Parathyroid adenoma (tissue), 2 donors: ENCODE measurements around the gene RYR1.

Experiments used
- H2AFZ ChIP-seq: fragments of 300-600 bp; sonication (generic); one replicate; pipeline ENCODE4 v1.7.0; 2017; ENCODE audit warnings: antibody characterized with exemption, mild to moderate bottlenecking
- H3K27ac ChIP-seq: fragments of 300-600 bp; sonication (generic); one replicate; pipeline ENCODE4 v1.7.0; 2017
- H3K27me3 ChIP-seq: fragments of 300-600 bp; sonication (generic); one replicate; pipeline ENCODE4 v1.7.0; 2017; ENCODE audit warnings: low read length; ENCODE audit not compliant: control insufficient read depth, insufficient read depth
- H3K36me3 ChIP-seq: fragments of 300-600 bp; sonication (generic); one replicate; pipeline ENCODE4 v1.7.0; 2017; ENCODE audit warnings: low read length; ENCODE audit not compliant: control insufficient read depth, insufficient read depth
- H3K4me1 ChIP-seq: fragments of 300-600 bp; sonication (generic); one replicate; pipeline ENCODE4 v1.7.0; 2017; ENCODE audit warnings: control low read depth
- H3K4me2 ChIP-seq: fragments of 300-600 bp; sonication (generic); one replicate; pipeline ENCODE4 v1.7.0; 2017; ENCODE audit warnings: low read length
- H3K4me3 ChIP-seq: fragments of 300-600 bp; sonication (generic); one replicate; pipeline ENCODE4 v1.7.0; 2017; ENCODE audit warnings: low read depth, low read length
- H3K79me2 ChIP-seq: fragments of 300-600 bp; sonication (generic); one replicate; pipeline ENCODE4 v1.7.0; 2017; ENCODE audit warnings: control low read depth
- H3K9ac ChIP-seq: fragments of 300-600 bp; sonication (generic); one replicate; pipeline ENCODE4 v1.7.0; 2017; ENCODE audit warnings: mild to moderate bottlenecking
- H3K9me3 ChIP-seq: fragments of 300-600 bp; sonication (generic); one replicate; pipeline ENCODE4 v1.7.0; 2017; ENCODE audit warnings: low read length; ENCODE audit not compliant: control insufficient read depth
- TF ChIP-seq, protein P1 (sequence below): fragments of 300-600 bp; sonication (generic); IDR thresholded peaks from one replicate; pipeline ENCODE4 v1.7.0; 2017; ENCODE audit warnings: antibody characterized with exemption, mild to moderate bottlenecking
- donor health status: primary hyperparathyroidism.

RYR1 gene

DNA sequence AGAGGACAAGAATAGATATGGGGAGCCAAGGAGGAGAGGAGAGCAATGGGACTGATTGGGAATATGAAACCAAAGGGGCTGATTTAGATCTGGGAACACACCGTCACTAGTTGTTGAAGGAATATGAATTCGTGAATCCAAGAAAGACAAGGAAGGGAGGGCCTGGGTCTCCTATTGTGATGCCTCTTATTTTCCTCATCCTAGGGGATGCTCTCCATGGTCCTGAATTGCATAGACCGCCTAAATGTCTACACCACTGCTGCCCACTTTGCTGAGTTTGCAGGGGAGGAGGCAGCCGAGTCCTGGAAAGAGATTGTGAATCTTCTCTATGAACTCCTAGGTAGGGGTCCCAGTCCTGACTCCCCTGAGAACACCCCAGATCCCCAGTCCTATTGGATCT lies 21.5 kb downstream of the RYR1 start:
- Histone ChIP-seq H3K4me1 (no peaks in the 10 kb centered on the region), H3K9ac (no peak overlapping the region), H3K4me2 (no peak overlapping the region), H3K27me3 (no peaks in the 10 kb centered on the region), H3K4me3 (no peak overlapping the region), H2AFZ (no peak overlapping the region), H3K36me3 (no peaks in the 10 kb centered on the region), H3K9me3 (no peaks in the 10 kb centered on the region), H3K79me2 (no peaks in the 10 kb centered on the region), H3K27ac (no peak overlapping the region)
- TF ChIP-seq, protein P1, sequence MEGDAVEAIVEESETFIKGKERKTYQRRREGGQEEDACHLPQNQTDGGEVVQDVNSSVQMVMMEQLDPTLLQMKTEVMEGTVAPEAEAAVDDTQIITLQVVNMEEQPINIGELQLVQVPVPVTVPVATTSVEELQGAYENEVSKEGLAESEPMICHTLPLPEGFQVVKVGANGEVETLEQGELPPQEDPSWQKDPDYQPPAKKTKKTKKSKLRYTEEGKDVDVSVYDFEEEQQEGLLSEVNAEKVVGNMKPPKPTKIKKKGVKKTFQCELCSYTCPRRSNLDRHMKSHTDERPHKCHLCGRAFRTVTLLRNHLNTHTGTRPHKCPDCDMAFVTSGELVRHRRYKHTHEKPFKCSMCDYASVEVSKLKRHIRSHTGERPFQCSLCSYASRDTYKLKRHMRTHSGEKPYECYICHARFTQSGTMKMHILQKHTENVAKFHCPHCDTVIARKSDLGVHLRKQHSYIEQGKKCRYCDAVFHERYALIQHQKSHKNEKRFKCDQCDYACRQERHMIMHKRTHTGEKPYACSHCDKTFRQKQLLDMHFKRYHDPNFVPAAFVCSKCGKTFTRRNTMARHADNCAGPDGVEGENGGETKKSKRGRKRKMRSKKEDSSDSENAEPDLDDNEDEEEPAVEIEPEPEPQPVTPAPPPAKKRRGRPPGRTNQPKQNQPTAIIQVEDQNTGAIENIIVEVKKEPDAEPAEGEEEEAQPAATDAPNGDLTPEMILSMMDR: no peak

DNA sequence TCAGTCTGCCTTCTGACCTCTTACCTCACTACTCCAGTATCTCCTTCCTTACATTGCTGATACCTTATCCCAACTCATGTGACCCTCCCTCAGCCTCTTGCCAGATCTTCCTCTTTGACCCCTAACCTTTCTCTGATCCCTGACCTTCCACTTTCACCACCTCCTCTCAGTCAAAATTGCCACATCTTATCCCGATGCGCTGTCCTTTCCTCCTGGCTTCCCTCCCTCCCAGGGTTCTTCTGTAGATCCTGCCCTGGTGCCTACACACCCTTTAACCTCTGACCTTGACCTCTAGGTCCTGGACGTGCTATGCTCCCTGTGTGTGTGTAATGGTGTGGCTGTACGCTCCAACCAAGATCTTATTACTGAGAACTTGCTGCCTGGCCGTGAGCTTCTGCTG lies 23.7 kb downstream of the RYR1 start:
- Histone ChIP-seq H3K27ac (no peak overlapping the region), H2AFZ (no peak overlapping the region), H3K36me3 (no peaks in the 10 kb centered on the region), H3K4me2 (no peak overlapping the region), H3K4me3 (no peak overlapping the region), H3K9ac (no peak overlapping the region), H3K9me3 (no peaks in the 10 kb centered on the region), H3K27me3 (no peaks in the 10 kb centered on the region), H3K4me1 (no peaks in the 10 kb centered on the region), H3K79me2 (no peaks in the 10 kb centered on the region)
- TF ChIP-seq, protein P1: no peak

DNA sequence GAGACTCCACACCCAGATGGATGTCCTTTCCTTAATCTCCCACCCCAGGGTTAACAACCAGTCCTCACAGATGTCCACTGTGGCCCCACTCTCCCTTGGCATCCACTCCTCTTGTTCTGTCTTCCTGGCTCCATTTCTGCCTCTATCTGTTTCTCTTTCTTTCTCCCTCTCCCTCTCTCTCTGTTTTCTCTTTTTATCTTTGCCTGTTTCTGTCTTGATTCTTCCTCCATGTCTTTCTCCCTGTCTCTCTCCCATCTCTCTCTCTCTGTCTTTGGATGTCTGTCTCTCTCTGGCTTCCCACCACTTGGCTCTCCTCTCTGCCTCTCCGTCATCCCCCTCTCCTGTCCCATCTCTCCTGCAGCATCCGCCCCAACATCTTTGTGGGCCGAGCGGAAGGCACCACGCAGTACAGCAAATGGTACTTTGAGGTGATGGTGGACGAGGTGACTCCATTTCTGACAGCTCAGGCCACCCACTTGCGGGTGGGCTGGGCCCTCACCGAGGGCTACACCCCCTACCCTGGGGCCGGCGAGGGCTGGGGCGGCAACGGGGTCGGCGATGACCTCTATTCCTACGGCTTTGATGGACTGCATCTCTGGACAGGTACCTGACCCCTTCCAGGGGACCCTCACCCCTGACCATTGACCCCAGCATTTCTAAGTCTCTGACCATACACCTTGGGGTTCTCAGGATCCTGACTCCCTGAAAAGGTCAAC lies 24.4 kb downstream of the RYR1 start:
- H3K4me2 ChIP-seq: no peak overlapping the region

DNA sequence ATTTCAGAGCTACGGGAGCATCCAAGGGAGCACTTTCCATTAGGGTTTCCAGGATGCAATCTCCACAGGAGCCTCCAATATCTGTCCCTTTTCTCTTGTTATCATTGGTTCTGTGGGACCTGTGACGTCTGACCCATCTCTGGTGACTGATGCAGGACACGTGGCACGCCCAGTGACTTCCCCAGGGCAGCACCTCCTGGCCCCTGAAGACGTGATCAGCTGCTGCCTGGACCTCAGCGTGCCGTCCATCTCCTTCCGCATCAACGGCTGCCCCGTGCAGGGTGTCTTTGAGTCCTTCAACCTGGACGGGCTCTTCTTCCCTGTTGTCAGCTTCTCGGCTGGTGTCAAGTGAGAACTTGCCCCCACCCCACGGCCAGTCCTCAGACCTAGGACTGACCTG lies 25.5 kb downstream of the RYR1 start:
- Histone ChIP-seq H3K27ac (no peak overlapping the region), H3K27me3 (no peaks in the 10 kb centered on the region), H3K9me3 (no peaks in the 10 kb centered on the region), H3K4me2 (no peak overlapping the region), H3K9ac (no peak overlapping the region), H3K4me3 (no peak overlapping the region), H2AFZ (no peak overlapping the region), H3K4me1 (no peaks in the 10 kb centered on the region), H3K79me2 (no peaks in the 10 kb centered on the region), H3K36me3 (no peaks in the 10 kb centered on the region)
- TF ChIP-seq, protein P1: no peak

More for the DNA sequence above, 24.4 kb downstream of the RYR1 start:
- Histone ChIP-seq H3K27ac (no peak overlapping the region), H3K4me3 (no peak overlapping the region), H2AFZ (no peak overlapping the region), H3K4me1 (no peaks in the 10 kb centered on the region), H3K79me2 (no peaks in the 10 kb centered on the region), H3K27me3 (no peaks in the 10 kb centered on the region), H3K9me3 (no peaks in the 10 kb centered on the region), H3K9ac (no peak overlapping the region), H3K36me3 (no peaks in the 10 kb centered on the region)
- TF ChIP-seq, protein P1: no peak

DNA sequence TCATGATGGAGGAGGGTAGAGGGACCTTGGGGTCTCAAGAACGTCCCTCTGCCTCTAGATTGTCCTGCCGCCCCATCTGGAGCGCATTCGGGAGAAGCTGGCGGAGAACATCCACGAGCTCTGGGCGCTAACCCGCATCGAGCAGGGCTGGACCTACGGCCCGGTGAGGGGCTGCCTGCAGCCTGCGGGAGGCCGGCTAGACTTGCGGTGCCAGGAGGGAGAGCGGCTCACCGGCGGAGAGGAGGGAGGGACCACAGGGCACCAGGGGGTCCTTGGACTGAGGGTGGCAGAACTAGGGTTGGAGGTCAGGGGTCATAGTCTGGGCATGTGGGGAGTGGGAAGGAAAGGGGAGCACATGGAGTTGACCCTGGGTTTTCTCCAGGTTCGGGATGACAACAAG lies 29.9 kb downstream of the RYR1 start:
- Histone ChIP-seq H3K36me3 (no peaks in the 10 kb centered on the region), H3K4me2 (no peak overlapping the region), H2AFZ (no peak overlapping the region), H3K4me3 (no peak overlapping the region), H3K9me3 (no peaks in the 10 kb centered on the region), H3K27me3 (no peaks in the 10 kb centered on the region), H3K27ac (no peak overlapping the region), H3K9ac (no peak overlapping the region), H3K79me2 (no peaks in the 10 kb centered on the region), H3K4me1 (no peaks in the 10 kb centered on the region)
- TF ChIP-seq, protein P1: no peak
